SK-N-SH (cell line): ENCODE data around the gene TRAFD1. TPM values are rescaled to one million over a fixed set of nuclear protein-coding genes. Genes with fewer than 3 reads are reported as not detected.

ENCODE experiments used
- CTCF ChIA-PET: fragments of 300-600, 350-600 bp; formaldehyde crosslinking; extraction: SDS; loops from one replicate; lab custom pipeline; 2021; lab: Yijun Ruan, JAX
- POLR2A ChIA-PET: fragments of 350-600 bp; sonication (Branson Sonifier 250); formaldehyde crosslinking; extraction: SDS; loops from one replicate; lab custom pipeline; 2020; ENCODE audit warnings: antibody characterized with exemption, inconsistent platforms; lab: Yijun Ruan, JAX
- DNase-seq: peaks from one replicate; pipeline ENCODE4 v3.0.0; 2012
- H2AFZ ChIP-seq: fragments of 200-600 bp; sonication (generic); 2 replicates; pipeline ENCODE4 v1.8.1; 2016; ENCODE audit warnings: antibody characterized with exemption, mild to moderate bottlenecking, low read depth
- H3F3A ChIP-seq: fragments of 200-600 bp; sonication (generic); replicated peaks from 2 replicates; pipeline ENCODE3; 2016; ENCODE audit warnings: antibody characterized with exemption, mild to moderate bottlenecking; ENCODE audit not compliant: insufficient read depth
- H3K27ac ChIP-seq, 2 experiments: fragments of 200-500 bp in 1 of 2; fragments of 200-600 bp in 1 of 2; sonication (Bioruptor generic) in 1 of 2; sonication (generic), shearing (Covaris generic) in 1 of 2; 2 replicates each; pipeline versions ENCODE4 v1.5.1 to v1.6.1; 2014 to 2016; ENCODE audit warnings: low read depth in 2 of 2, inconsistent platforms in 1 of 2, low read length in 1 of 2, mild to moderate bottlenecking in 1 of 2, mixed read lengths in 1 of 2
- H3K27me3 ChIP-seq: fragments of 200-600 bp; sonication (generic), shearing (Covaris generic); 2 replicates; pipeline ENCODE4 v1.6.1; 2016; ENCODE audit warnings: mixed run types; ENCODE audit not compliant: insufficient read depth
- H3K36me3 ChIP-seq, 2 experiments: fragments of 200-500 bp in 1 of 2; fragments of 200-600 bp in 1 of 2; sonication (Bioruptor generic) in 1 of 2; sonication (generic) in 1 of 2; replicated peaks in 1 of 2; 2 replicates each; pipeline versions ENCODE3 to v1.5.1; 2014 to 2016; ENCODE audit warnings: low read length in 1 of 2, mild to moderate bottlenecking in 1 of 2; ENCODE audit not compliant: insufficient read depth in 2 of 2, control insufficient read depth in 1 of 2
- H3K4me1 ChIP-seq, 2 experiments: fragments of 200-500 bp in 1 of 2; fragments of 200-600 bp in 1 of 2; sonication (Bioruptor generic) in 1 of 2; sonication (generic), shearing (Covaris generic) in 1 of 2; 2 replicates each; pipeline versions ENCODE4 v1.5.1 to v1.6.1; 2014 to 2016; ENCODE audit warnings: low read depth in 1 of 2, low read length in 1 of 2, mixed run types in 1 of 2; ENCODE audit not compliant: insufficient read depth in 2 of 2, control insufficient read depth in 1 of 2
- H3K4me2 ChIP-seq: fragments of 200-600 bp; sonication (generic), shearing (Covaris generic); 2 replicates; pipeline ENCODE4 v1.6.1; 2017; ENCODE audit warnings: mixed run types
- H3K4me3 ChIP-seq, 2 experiments: fragments of 200-500 bp in 1 of 2; fragments of 200-600 bp in 1 of 2; sonication (Bioruptor generic) in 1 of 2; sonication (generic), shearing (Covaris generic) in 1 of 2; 2 replicates each; pipeline versions ENCODE4 v1.5.1 to v1.8.1; 2014 to 2016; ENCODE audit warnings: low read depth in 2 of 2, inconsistent platforms in 1 of 2, low read length in 1 of 2, mild to moderate bottlenecking in 1 of 2, mixed read lengths in 1 of 2, moderate library complexity in 1 of 2
- H3K79me2 ChIP-seq: fragments of 200-600 bp; sonication (generic); 2 replicates; pipeline ENCODE4 v1.8.1; 2017; ENCODE audit warnings: mild to moderate bottlenecking; ENCODE audit not compliant: insufficient read depth
- H3K9ac ChIP-seq: fragments of 200-600 bp; sonication (generic); 2 replicates; pipeline ENCODE4 v1.6.1; 2017; ENCODE audit warnings: mixed run types
- H3K9me2 ChIP-seq: fragments of 200-600 bp; sonication (generic); 2 replicates; pipeline ENCODE4 v1.6.1; 2017; ENCODE audit warnings: mixed run types
- H3K9me3 ChIP-seq: fragments of 200-600 bp; sonication (generic); 2 replicates; pipeline ENCODE4 v1.6.1; 2017; ENCODE audit warnings: mixed run types, mild to moderate bottlenecking, moderate library complexity
- H4K20me1 ChIP-seq: fragments of 200-600 bp; sonication (generic); 2 replicates; pipeline ENCODE4 v1.6.1; 2017; ENCODE audit warnings: mild to moderate bottlenecking, mixed run types; ENCODE audit not compliant: insufficient read depth
- CTCF ChIP-seq: fragments of 200-600 bp; sonication (generic); IDR thresholded peaks from 2 replicates; pipeline ENCODE4 v1.6.1; 2017; ENCODE audit warnings: antibody characterized with exemption, mild to moderate bottlenecking, moderate library complexity
- ELF1 ChIP-seq: IDR thresholded peaks from 2 replicates; pipeline ENCODE4 v1.4.0; 2012
- FOSL2 ChIP-seq: IDR thresholded peaks from 2 replicates; pipeline ENCODE4 v1.4.0; 2012; ENCODE audit warnings: low read depth, mild to moderate bottlenecking, moderate library complexity, borderline replicate concordance
- FOXJ3 ChIP-seq: sonication (generic); formaldehyde crosslinking; IDR thresholded peaks from 2 replicates; pipeline ENCODE4 v1.5.1; 2020; ENCODE audit warnings: mild to moderate bottlenecking, missing genetic modification reagents
- FOXM1 ChIP-seq: IDR thresholded peaks from 2 replicates; pipeline ENCODE4 v1.4.0; 2012; ENCODE audit warnings: low read depth, mild to moderate bottlenecking
- GATA2 ChIP-seq: sonication (generic); formaldehyde crosslinking; IDR thresholded peaks from 2 replicates; pipeline ENCODE4 v1.5.0; 2020; ENCODE audit warnings: mild to moderate bottlenecking, missing genetic modification reagents
- JUND ChIP-seq: IDR thresholded peaks from 2 replicates; pipeline ENCODE4 v1.4.0; 2012
- MXI1 ChIP-seq: IDR thresholded peaks from 2 replicates; pipeline ENCODE4 v1.6.1; 2012; ENCODE audit warnings: mild to moderate bottlenecking, low read depth, low read length, improper control_type of control experiment
- NFIC ChIP-seq: IDR thresholded peaks from 2 replicates; pipeline ENCODE4 v1.4.0; 2012; ENCODE audit warnings: borderline replicate concordance
- POLR2AphosphoS5 ChIP-seq: IDR thresholded peaks from 2 replicates; pipeline ENCODE4 v1.6.1; 2012; ENCODE audit warnings: low read depth, low read length
- RAD21 ChIP-seq: IDR thresholded peaks from 2 replicates; pipeline ENCODE4 v1.6.1; 2012; ENCODE audit warnings: mild to moderate bottlenecking, low read length
- RCOR1 ChIP-seq: fragments of 150-350 bp; IDR thresholded peaks from 2 replicates; pipeline ENCODE4 v1.6.1; 2017; ENCODE audit warnings: antibody characterized with exemption, low read length
- RXRA ChIP-seq: IDR thresholded peaks from 2 replicates; pipeline ENCODE4 v1.4.0; 2012; ENCODE audit warnings: low read depth, mild to moderate bottlenecking, borderline replicate concordance
- SMC3 ChIP-seq: IDR thresholded peaks from 2 replicates; pipeline ENCODE4 v1.6.1; 2012; ENCODE audit warnings: low read depth, low read length, improper control_type of control experiment
- TAF1 ChIP-seq: IDR thresholded peaks from 2 replicates; pipeline ENCODE4 v1.6.1; 2012; ENCODE audit warnings: low read depth, mild to moderate bottlenecking, low read length, moderate library complexity, borderline replicate concordance
- TCF12 ChIP-seq: IDR thresholded peaks from 2 replicates; pipeline ENCODE4 v1.4.0; 2012
- TEAD4 ChIP-seq: IDR thresholded peaks from 2 replicates; pipeline ENCODE4 v1.4.0; 2012; ENCODE audit warnings: mild to moderate bottlenecking, borderline replicate concordance; ENCODE audit not compliant: insufficient read depth
- USF2 ChIP-seq: fragments of 150-350 bp; IDR thresholded peaks from 2 replicates; pipeline ENCODE4 v1.6.1; 2017; ENCODE audit warnings: antibody characterized with exemption, low read length, low read depth, borderline replicate concordance
- YY1 ChIP-seq: IDR thresholded peaks from 2 replicates; pipeline ENCODE4 v1.4.0; 2012; ENCODE audit warnings: low read depth, mild to moderate bottlenecking
- WGBS: methylation state at CpG from one replicate; pipeline ENCODE4 v1.1.6; 2017; ENCODE audit warnings: low lambda C conversion rate; 5-methylcytosine and 5-hydroxymethylcytosine counted together
- polyA plus RNA-seq, 3 experiments: library from polyadenylated mRNA; depleted of rRNA; stranded (reverse); fragments of >200 nt; gene quantifications; 2 replicates each; pipeline ENCODE4 v1.2.3, GENCODE V29; 2012
- TF ChIP-seq, protein P1 (sequence below): IDR thresholded peaks from 2 replicates; pipeline ENCODE4 v1.4.0; 2012; ENCODE audit warnings: low read depth
- TF ChIP-seq, protein P2 (sequence below): IDR thresholded peaks from 2 replicates; pipeline ENCODE4 v1.6.1; 2012; ENCODE audit warnings: mild to moderate bottlenecking, low read depth, low read length, moderate library complexity

TRAFD1 gene
- polyA plus RNA-seq, 1 of the 3 experiments (the other 2 are of a cell fraction), result 12.4 TPM

DNA sequence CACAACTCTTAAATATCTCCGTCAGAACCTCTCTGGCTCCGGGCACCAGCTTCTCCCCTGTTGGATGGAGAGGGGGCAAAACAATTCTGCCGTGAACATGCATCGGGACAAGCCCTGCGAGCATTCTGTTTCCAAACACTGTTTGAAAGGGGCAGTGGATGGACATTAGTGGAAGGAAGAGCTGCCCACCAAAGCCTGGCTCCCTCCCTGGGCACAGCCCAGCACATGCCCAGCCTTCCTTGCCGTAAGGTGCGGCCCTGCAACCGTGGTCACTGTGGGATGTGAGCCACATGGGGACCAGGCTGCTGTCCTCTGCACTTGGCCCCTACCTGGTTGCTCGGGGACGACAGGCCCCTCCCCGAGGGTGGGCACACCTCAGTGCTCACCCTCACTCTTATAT, 54.0 kb downstream of the TRAFD1 start (continued):
- no peak for TF ChIP-seq RAD21
- TF ChIP-seq SMC3, result no peak
- TF ChIP-seq, protein P1, sequence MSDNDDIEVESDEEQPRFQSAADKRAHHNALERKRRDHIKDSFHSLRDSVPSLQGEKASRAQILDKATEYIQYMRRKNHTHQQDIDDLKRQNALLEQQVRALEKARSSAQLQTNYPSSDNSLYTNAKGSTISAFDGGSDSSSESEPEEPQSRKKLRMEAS, result no peak
- no peak for TF ChIP-seq TEAD4
- TF ChIP-seq NFIC, result no peak
- TF ChIP-seq JUND, result no peak
- TF ChIP-seq FOXM1, result no peak
- TF ChIP-seq GATA2 (CRISPR knock-in tag), result no peak
- TF ChIP-seq ELF1, result no peak
- no peak for TF ChIP-seq USF2
- no peak for TF ChIP-seq FOXJ3

DNA sequence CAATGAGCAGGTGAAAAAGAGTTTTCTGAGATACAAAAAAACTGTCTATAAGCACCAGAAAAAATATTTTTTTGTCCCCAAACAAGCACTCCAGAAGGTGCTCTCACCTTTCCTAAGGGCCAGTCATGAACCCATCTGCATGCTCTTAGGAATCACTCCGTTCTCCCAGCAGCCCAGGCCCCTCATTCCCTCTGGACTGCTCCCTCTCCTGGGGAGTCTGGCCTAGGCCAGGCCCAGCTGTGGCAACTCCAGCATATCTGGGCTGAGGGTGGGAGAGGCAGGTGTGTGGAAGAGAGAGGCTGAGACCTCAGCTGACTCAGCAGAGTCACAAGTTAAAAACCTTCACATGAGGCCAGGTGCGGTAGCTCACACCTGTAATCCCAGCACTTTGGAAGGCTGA, 54.6 kb downstream of the TRAFD1 start:
- CTCF ChIA-PET, result interaction anchor here (1.6 kb wide), 1 partner anchor 18 kb away, joined by 4 read pairs; no protein-coding TSS in a partner anchor
- no peaks in the 10 kb centered on the region for H3K27me3 ChIP-seq

GRCh38 chr12:112180422-112180821, 55.1 kb downstream of the TRAFD1 start:
- H3K9me2 ChIP-seq, result no peaks in the 10 kb centered on the region
- no peaks in the 10 kb centered on the region for H3K9me3 ChIP-seq
- peaks cover 12 to 56% of the 10 kb centered on the region in 2 experiments for H3K36me3 ChIP-seq
- no peaks in the 10 kb centered on the region for H3F3A ChIP-seq
- DNase-seq, result no peak
- POLR2A ChIA-PET, result no interaction called here
- no peaks in the 10 kb centered on the region for H3K79me2 ChIP-seq
- no peak overlapping the region for H3K4me3 ChIP-seq
- CTCF ChIA-PET, result interaction anchor here (1.3 to 2.7 kb wide), 2 partner anchors 11 to 18 kb away, joined by 3 to 10 read pairs; no protein-coding TSS in a partner anchor
- H3K27me3 ChIP-seq, result no peaks in the 10 kb centered on the region
- H4K20me1 ChIP-seq, result no peaks in the 10 kb centered on the region
- 98% methylated on average over 4 of the region's 4 CpGs for WGBS
- no peak for TF ChIP-seq JUND
- TF ChIP-seq FOXM1, result no peak
- no peak for TF ChIP-seq RCOR1
- no peak for TF ChIP-seq ELF1
- no peak for TF ChIP-seq CTCF
- TF ChIP-seq TCF12, result no peak
- TF ChIP-seq TEAD4, result no peak
- TF ChIP-seq, protein P2, sequence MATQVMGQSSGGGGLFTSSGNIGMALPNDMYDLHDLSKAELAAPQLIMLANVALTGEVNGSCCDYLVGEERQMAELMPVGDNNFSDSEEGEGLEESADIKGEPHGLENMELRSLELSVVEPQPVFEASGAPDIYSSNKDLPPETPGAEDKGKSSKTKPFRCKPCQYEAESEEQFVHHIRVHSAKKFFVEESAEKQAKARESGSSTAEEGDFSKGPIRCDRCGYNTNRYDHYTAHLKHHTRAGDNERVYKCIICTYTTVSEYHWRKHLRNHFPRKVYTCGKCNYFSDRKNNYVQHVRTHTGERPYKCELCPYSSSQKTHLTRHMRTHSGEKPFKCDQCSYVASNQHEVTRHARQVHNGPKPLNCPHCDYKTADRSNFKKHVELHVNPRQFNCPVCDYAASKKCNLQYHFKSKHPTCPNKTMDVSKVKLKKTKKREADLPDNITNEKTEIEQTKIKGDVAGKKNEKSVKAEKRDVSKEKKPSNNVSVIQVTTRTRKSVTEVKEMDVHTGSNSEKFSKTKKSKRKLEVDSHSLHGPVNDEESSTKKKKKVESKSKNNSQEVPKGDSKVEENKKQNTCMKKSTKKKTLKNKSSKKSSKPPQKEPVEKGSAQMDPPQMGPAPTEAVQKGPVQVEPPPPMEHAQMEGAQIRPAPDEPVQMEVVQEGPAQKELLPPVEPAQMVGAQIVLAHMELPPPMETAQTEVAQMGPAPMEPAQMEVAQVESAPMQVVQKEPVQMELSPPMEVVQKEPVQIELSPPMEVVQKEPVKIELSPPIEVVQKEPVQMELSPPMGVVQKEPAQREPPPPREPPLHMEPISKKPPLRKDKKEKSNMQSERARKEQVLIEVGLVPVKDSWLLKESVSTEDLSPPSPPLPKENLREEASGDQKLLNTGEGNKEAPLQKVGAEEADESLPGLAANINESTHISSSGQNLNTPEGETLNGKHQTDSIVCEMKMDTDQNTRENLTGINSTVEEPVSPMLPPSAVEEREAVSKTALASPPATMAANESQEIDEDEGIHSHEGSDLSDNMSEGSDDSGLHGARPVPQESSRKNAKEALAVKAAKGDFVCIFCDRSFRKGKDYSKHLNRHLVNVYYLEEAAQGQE, result no peak
- TF ChIP-seq, protein P1, result no peak
- no peak for TF ChIP-seq RAD21
- no peak for TF ChIP-seq FOSL2
- TF ChIP-seq, all 33 proteins: peak for 0
- H3K4me2 ChIP-seq, result no peak overlapping the region
- H3K27ac ChIP-seq, result no peak overlapping the region
- no peak overlapping the region for H3K9ac ChIP-seq
- no peaks in the 10 kb centered on the region for H3K4me1 ChIP-seq
- H2AFZ ChIP-seq, result no peak overlapping the region

More for the DNA sequence above, 54.6 kb downstream of the TRAFD1 start:
- peaks cover 12 to 56% of the 10 kb centered on the region in 2 experiments for H3K36me3 ChIP-seq
- no peaks in the 10 kb centered on the region for H3F3A ChIP-seq
- H3K79me2 ChIP-seq, result no peaks in the 10 kb centered on the region
- no peak overlapping the region for H3K27ac ChIP-seq
- TF ChIP-seq YY1 (no peak), RXRA (no peak), RCOR1 (no peak), MXI1 (no peak), TAF1 (no peak), POLR2AphosphoS5 (no peak), TEAD4 (no peak)
- TF ChIP-seq, protein P1, result no peak
- WGBS, result 92% methylated on average over 2 of the region's 2 CpGs
- no peak overlapping the region for H3K4me2 ChIP-seq
- no peak overlapping the region for H2AFZ ChIP-seq
- POLR2A ChIA-PET, result no interaction called here
- no peak overlapping the region for H3K4me3 ChIP-seq
- no peak overlapping the region for H3K9ac ChIP-seq
- no peak for DNase-seq
- no peaks in the 10 kb centered on the region for H3K9me2 ChIP-seq
- H4K20me1 ChIP-seq, result no peaks in the 10 kb centered on the region
- H3K4me1 ChIP-seq, result no peaks in the 10 kb centered on the region
- no peaks in the 10 kb centered on the region for H3K9me3 ChIP-seq
